Measurements from ENCODE around the gene ANKRD11. TPM values are rescaled to one million over a fixed set of nuclear protein-coding genes. Genes with fewer than 3 reads are reported as not detected.

The ANKRD11 gene
- total and polyA plus RNA-seq, 2 donors (not counting 1 experiment from before 2014, with no cell fraction given): 41.5 to 71.2 TPM

DNA sequence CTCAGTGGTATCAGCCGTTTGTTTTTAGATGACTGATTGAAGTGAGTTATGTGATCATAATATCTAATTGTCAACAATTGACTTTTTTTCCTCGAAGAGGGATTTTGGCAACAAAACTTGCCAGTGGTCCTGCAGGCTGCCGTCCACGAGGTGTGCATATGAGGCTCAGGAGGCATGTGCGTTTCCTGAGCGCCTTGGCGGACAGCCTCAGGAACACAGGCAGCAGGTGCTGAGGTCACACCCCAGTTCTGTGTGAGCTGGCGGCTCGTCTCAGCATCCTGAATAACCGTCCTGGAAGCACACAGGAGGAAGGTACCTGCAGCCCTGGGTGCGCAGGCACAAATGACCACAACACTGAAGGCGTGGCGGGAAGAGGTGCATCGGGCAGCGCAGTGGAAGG, 29.5 kb upstream of the ANKRD11 start:
- Histone ChIP-seq H3K9me3 (ENCODE audit: control insufficient read depth, insufficient read depth, low read depth, low read length) (no peaks in the 10 kb centered on the region), H3K9ac (ENCODE audit: insufficient read depth, low read length) (no peak overlapping the region), H3K4me3 (replicated peaks in 1 of 4; ENCODE audit: control extremely low read depth in 1 of 4, insufficient read depth in 1 of 4, low read depth in 3 of 4, low read length in 4 of 4) (no peak overlapping the region), H3K27me3 (ENCODE audit: control insufficient read depth, insufficient read depth, low read length) (no peaks in the 10 kb centered on the region), H3K79me2 (ENCODE audit: control insufficient read depth, insufficient read depth, low read length) (peaks cover 41% of the 10 kb centered on the region), H3K4me2 (ENCODE audit: extremely low read depth, insufficient read depth, low read length) (no peak overlapping the region), H2AFZ (ENCODE audit: low read length) (no peak overlapping the region), H4K20me1 (ENCODE audit: control insufficient read depth, extremely low read depth, insufficient read depth, low read length) (no peaks in the 10 kb centered on the region), H3K36me3 (ENCODE audit: control insufficient read depth, insufficient read depth, low read length) (peaks cover 31% of the 10 kb centered on the region), H3K4me1 (ENCODE audit: control insufficient read depth, extremely low read depth, insufficient read depth, low read length) (no peaks in the 10 kb centered on the region), H3K27ac (ENCODE audit: insufficient read depth, low read length) (no peak overlapping the region)
- DNase-seq (ENCODE audit: low read depth in 2 of 2): no peak
- TF ChIP-seq EZH2 (IDR thresholded peaks at IDR 0.05; ENCODE audit: low read length, missing control alignments): no peak

DNA sequence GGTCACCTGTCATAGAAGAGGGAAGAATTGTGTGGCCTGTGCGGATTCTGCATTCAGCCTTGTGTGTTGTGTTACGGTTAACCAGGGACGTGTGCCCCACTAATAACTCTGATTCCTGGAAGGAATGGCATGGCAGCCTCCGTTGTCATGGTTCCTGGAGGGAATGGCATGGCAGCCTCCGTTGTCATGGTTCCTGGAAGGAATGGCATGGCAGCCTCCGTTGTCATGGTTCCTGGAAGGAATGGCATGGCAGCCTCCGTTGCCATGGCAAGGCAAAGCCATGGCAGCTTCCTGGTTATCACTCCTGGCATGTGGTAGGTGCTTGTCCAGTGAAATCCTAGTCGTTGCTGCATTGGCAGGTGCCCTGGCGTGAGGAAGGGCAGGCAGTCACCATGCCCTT, 26.8 kb upstream of the ANKRD11 start:
- H3K36me3 ChIP-seq (ENCODE audit: control insufficient read depth, insufficient read depth, low read length): peaks cover 29% of the 10 kb centered on the region
- H3K79me2 ChIP-seq (ENCODE audit: control insufficient read depth, insufficient read depth, low read length): peaks cover 36% of the 10 kb centered on the region
- H2AFZ ChIP-seq (ENCODE audit: low read length): no peak overlapping the region
- no peaks in the 10 kb centered on the region for H3K9me3 ChIP-seq (ENCODE audit: control insufficient read depth, insufficient read depth, low read depth, low read length)
- no peaks in the 10 kb centered on the region for H3K4me1 ChIP-seq (ENCODE audit: control insufficient read depth, extremely low read depth, insufficient read depth, low read length)
- DNase-seq (ENCODE audit: low read depth in 2 of 2): no peak
- H3K9ac ChIP-seq (ENCODE audit: insufficient read depth, low read length): no peak overlapping the region
- H3K4me2 ChIP-seq (ENCODE audit: extremely low read depth, insufficient read depth, low read length): no peak overlapping the region
- H4K20me1 ChIP-seq (ENCODE audit: control insufficient read depth, extremely low read depth, insufficient read depth, low read length): no peaks in the 10 kb centered on the region
- no peak overlapping the region for H3K27ac ChIP-seq (ENCODE audit: insufficient read depth, low read length)
- H3K4me3 ChIP-seq (replicated peaks in 1 of 4; ENCODE audit: control extremely low read depth in 1 of 4, insufficient read depth in 1 of 4, low read depth in 3 of 4, low read length in 4 of 4): no peak overlapping the region
- TF ChIP-seq EZH2 (IDR thresholded peaks at IDR 0.05; ENCODE audit: low read length, missing control alignments): no peak
- TF ChIP-seq, protein P1, sequence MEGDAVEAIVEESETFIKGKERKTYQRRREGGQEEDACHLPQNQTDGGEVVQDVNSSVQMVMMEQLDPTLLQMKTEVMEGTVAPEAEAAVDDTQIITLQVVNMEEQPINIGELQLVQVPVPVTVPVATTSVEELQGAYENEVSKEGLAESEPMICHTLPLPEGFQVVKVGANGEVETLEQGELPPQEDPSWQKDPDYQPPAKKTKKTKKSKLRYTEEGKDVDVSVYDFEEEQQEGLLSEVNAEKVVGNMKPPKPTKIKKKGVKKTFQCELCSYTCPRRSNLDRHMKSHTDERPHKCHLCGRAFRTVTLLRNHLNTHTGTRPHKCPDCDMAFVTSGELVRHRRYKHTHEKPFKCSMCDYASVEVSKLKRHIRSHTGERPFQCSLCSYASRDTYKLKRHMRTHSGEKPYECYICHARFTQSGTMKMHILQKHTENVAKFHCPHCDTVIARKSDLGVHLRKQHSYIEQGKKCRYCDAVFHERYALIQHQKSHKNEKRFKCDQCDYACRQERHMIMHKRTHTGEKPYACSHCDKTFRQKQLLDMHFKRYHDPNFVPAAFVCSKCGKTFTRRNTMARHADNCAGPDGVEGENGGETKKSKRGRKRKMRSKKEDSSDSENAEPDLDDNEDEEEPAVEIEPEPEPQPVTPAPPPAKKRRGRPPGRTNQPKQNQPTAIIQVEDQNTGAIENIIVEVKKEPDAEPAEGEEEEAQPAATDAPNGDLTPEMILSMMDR (conservative IDR thresholded peaks at IDR 0.05 in 1 of 2, IDR thresholded peaks at IDR 0.05 in 1 of 2; ENCODE audit: low read depth in 1 of 2, low read length in 2 of 2): no peak
- no peaks in the 10 kb centered on the region for H3K27me3 ChIP-seq (ENCODE audit: control insufficient read depth, insufficient read depth, low read length)

DNA sequence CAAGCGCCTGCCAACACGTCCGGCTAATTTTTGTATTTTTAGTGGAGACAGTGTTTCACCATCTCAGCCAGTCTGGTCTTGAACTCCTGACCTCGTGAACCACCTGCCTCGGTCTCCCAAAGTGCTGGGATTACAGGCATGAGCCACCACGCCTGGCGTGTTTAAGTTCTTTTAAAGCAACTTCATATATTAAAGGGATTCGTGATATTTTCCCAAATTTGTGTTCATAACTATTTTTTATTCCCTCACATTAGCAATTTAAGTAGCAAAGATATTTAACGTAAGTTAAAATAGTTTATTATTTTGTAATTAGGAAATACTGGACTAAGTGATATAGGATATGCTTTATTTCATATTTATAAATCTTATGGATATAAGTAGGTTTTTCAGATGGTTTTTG, 22.1 kb upstream of the ANKRD11 start:
- no peak overlapping the region for H3K9ac ChIP-seq (ENCODE audit: insufficient read depth, low read length)
- peaks cover 21% of the 10 kb centered on the region for H3K36me3 ChIP-seq (ENCODE audit: control insufficient read depth, insufficient read depth, low read length)
- no peak for DNase-seq (ENCODE audit: low read depth in 2 of 2)
- no peak overlapping the region for H2AFZ ChIP-seq (ENCODE audit: low read length)
- H3K9me3 ChIP-seq (ENCODE audit: control insufficient read depth, insufficient read depth, low read depth, low read length): no peaks in the 10 kb centered on the region
- H3K27me3 ChIP-seq (ENCODE audit: control insufficient read depth, insufficient read depth, low read length): no peaks in the 10 kb centered on the region
- no peak overlapping the region for H3K4me3 ChIP-seq (replicated peaks in 1 of 4; ENCODE audit: control extremely low read depth in 1 of 4, insufficient read depth in 1 of 4, low read depth in 3 of 4, low read length in 4 of 4)
- H3K27ac ChIP-seq (ENCODE audit: insufficient read depth, low read length): no peak overlapping the region
- TF ChIP-seq EZH2 (IDR thresholded peaks at IDR 0.05; ENCODE audit: low read length, missing control alignments): no peak
- TF ChIP-seq, protein P1 (conservative IDR thresholded peaks at IDR 0.05 in 1 of 2, IDR thresholded peaks at IDR 0.05 in 1 of 2; ENCODE audit: low read depth in 1 of 2, low read length in 2 of 2): no peak
- H3K79me2 ChIP-seq (ENCODE audit: control insufficient read depth, insufficient read depth, low read length): peaks cover 43% of the 10 kb centered on the region
- no peaks in the 10 kb centered on the region for H4K20me1 ChIP-seq (ENCODE audit: control insufficient read depth, extremely low read depth, insufficient read depth, low read length)
- H3K4me1 ChIP-seq (ENCODE audit: control insufficient read depth, extremely low read depth, insufficient read depth, low read length): no peaks in the 10 kb centered on the region
- no peak overlapping the region for H3K4me2 ChIP-seq (ENCODE audit: extremely low read depth, insufficient read depth, low read length)
